GM19328 (cell line): ENCODE measurements around the gene PKNOX2.

ENCODE experiments used
- ATAC-seq: cut with Tn5 transposase; IDR thresholded peaks from one replicate; pipeline ENCODE4 v1.9.1; 2021; ENCODE audit warnings: mild to moderate bottlenecking, moderate library complexity; ENCODE audit not compliant: unreplicated experiment

The PKNOX2 gene

DNA sequence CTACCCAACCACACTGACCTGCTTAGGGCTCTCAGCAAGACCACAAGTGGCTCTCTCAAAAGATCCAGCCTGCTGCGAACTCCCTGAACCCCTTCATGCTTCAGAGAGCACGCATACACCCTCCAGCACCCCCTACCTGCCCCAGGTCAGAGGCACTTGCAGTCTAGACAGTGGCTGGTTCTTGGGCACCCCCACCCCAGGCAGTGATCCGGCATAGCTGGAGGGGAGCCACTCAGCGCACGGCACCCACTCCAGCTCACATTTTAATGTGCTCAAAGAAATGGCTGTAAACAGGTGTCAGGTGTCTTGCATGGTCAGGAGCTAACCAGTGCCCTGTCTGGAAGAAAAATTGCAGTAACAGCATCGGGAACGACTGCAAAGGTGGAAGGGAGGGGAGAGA is 140.8 kb downstream of the PKNOX2 start:
- no peak for ATAC-seq

DNA sequence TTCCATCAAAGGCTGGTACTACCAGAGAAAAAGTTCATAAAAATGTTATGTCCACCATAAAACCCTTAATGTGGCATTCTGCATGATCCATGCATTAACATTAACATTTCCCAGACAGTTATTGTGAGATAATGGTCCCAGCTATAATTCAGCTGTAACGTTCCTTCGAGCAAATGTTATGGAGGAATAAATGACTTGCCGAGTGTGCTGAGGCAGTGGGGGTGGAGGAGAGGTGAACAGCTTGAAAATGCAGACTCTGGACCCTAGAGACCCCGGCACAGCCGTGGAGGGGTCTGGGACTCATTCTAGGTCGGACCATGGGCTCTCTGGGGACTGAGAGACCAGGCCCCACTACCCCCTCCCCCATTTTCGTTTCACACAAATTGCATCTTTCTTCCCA is 141.9 kb downstream of the PKNOX2 start:
- no peak for ATAC-seq

DNA sequence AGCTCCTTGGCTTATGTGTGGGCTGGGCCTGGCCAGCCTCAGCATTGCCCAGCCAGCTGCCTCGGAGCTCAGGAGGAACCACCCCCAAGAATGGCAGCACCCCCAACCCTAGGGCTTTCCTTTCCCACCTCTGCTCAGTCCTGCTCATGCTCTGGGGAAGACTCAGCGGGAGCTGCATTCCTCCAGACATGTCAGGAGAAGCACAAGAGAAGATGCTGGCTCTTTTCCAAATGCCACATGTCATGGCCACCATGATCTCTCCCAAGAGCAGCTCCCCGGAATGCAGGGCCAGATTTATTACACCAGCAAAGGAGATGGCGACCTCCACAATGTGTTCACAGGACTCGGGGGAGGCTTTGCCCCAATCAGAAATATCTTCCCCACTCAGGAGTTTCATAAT is 143.7 kb downstream of the PKNOX2 start:
- no peak for ATAC-seq

DNA sequence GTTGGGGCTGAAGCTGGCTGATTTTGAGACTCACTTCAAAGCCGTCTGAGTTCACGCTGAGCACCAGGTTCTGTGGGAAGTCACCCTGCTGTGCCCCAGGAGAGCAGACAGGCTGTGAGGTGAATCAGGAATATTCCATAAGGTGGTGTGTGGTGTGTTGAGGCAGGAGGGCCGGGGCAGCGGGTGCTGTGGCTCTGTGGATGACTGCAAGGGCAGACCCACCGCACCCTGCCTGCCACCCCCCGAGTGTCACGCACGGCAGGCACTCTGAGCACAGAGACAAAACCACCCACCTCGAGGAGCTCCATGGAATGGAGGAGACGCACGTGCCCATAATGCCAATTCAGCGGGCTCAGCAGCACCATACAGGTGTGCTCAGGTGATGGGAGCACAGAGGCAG is 147.8 kb downstream of the PKNOX2 start:
- ATAC-seq = no peak

DNA sequence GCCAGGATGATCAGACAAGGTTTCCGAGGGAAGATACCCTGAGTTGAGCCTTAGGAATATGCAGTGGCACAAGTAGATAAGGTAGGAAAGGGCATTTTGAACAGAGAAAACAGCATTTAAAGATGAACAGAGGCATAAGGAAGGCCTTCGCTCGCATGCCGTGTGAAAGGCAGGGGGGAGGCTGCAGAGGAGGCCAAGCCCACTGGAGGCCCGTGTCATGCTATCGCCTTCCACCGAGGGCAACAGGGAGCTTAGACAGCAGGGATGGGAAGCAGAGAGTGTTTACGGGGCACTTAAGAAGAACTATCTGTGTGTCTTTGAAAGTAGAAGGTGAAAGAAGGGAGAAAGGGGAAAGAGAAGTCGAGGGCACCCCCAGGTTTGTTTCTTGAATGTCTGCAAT is 148.3 kb downstream of the PKNOX2 start:
- no peak for ATAC-seq

DNA sequence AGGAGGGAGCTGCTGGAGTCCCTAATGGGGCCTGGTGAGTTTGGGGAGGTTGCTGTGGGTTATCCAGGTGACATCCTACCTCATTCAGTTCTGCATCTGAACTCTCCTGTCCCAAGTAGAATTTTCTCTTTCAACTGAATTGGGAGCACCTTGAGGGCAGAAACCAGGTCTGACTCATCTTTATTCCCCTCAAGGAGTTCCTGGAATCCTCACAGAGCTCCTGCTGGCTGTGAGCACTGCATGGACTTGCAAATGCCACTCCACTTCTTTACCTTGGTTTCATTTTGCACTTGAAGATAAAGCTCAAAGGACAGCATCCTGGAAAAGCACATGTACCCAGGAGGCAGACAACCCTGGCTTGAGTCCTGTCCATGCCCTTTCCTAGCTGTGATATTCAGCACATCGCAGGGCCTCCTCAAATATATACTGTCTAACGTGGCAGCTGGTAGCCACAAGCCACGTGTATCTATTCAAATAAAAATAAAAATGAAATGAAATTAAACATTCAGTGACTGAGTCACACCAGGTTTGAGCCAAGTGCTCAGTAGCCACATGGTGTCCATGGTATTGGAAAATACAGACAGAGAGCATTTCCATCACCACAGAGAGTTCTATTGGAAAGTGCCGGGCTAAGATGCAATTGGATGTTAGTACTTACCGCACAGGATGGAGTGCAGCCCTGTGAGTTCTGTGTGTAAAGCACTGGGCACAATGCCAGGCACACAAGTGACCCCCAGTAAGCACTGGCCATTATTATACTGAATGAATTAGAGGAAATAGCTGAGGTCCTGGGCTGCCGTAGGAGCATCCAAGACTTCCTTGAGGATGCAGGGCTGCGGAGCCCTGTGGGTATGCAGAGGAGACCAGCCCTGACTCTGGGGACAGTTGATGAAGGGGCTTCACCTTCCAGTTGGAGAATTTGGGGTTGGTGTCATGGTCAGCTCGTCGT is 149.0 kb downstream of the PKNOX2 start:
- no peak for ATAC-seq

DNA sequence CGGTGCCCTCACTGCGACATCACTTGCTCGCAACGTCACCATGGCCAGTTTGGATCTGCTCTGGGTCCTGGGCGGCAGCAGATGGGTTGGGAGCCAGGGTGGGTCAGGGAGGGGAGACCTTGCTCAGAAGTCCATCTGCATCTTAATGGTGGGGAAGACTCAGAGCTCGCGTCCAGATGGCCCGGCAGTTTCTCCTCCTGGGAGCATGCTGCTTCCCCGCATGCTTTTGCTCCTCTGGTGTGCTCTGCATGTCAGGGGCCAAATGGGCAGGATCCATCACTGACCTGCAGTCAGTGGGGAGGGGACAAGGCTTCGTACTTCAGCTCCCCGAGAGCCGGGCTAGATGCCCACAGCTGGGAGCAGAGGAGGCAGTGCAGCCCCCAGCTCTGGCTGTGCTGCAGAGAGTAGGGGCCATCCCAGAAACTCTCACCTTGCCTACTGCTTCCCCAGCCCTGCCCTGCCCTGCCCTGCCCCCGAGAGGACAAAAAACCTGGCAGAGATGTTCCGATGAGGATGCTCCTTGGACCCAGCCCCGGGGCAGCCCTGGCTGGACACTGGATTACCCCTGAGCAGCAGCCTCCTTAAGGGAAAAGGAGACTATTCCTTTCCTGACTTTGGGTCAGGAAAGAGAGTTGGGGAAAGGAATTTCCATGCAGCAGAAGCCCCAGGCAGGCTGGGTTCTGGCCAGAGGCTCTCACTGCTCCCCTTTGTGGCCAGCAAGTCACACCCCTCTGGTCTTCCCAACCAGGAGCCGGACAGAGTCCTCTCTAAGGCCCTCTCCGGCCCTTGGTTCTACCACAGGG is 149.9 kb downstream of the PKNOX2 start:
- no peak for ATAC-seq

DNA sequence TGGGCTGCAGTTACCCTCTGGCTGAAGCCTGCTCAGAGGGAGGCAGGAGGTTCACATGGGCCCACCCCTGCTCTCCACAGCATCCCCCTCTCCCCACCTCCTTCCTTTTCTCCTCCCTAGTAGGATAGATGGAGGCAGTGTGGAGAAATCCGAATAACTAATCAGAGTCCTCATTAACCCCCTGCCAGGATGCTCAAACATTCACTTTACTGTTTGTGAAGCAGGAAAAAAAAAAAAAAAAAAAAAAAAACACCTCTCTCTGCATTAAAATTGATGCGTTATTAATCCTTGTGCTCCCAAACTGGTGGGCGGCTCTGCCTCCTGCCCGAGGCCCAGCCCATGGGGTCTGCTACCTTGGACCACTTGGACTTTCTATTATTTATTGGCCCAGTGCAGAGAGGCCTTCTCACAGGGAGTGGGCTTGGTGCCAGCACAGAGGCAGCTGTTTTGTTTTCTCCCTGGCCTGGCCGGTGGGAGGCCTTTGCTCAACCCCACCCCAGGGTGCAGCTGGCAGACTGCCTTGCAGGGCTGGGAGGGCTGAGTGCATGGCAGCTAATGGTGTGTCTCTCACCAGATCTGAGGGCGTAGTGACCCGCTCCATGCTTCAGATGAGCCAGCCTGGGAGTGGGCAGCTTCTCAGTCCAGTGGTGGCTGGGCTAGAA is 150.7 kb downstream of the PKNOX2 start:
- ATAC-seq = no peak

DNA sequence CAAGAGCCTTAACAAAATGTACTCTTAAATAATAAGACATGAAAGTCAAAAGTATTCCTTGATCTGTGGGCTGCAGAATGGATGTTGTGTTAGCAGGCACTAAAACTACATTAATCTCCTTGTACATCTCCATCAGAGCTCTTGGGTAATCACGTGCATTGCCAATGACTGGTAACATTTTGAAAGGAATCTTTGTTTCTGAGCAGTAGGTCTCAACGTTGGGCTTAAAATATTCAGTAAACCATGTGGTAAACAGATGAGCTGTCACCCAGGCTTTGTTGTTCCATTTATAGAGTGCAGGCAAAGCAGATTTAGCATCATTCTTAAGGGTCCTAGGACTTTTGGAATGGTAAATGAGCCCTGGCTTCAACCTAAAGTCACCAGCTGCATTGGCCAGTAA is 152.9 kb downstream of the PKNOX2 start:
- no peak for ATAC-seq

DNA sequence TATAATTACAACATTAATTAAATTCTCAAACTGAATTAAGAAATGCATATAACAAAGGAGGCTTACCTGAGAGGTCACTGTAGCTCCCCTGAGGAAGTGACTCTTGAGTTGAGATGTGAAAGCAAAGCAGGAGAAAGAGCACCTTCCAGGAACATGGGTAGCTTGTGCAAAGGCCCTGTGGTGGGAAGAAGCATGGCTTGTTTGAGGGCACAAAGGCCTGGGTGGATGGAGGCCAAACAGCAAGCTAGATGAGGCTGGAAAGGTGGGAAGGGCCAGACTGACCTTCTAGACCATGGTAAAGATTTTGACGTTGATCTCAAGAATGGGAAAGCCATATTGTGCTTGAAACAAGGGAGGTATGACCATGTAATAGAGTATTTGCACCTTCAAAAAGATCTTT is 155.1 kb downstream of the PKNOX2 start:
- no peak for ATAC-seq

DNA sequence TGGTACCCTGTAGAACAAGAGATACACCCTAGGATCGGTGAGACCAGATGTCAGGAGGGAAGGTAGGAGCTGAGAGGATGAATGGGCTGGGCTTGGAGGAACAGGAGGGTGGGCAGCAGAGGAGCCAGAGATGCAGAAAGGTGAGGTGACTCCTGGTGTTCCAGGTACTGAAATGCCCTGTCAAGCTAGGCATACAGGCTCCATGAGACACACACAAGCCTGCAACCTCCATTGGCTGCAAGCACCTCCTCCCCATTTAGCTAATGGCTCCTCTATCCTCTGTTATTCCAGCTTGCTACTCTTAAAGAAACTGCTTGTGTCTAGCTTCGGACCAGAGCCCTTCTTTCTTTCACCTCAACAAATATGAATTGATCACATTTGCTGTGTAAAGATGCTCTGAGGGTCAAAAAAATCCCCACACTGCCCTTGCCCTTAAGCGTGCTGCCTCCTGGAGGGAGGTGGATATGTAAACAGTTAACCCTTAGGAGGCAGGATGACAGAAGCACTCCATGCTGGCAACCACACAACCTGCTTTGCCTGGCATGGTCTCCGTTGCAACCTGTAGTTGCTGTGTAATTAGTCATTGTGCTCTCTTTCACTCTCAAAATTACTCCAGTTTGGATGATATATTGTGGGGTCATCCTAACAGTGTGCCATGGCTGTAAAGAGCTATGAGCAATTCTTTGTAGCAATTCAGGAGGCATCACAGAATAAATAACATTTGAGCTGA is 156.0 kb downstream of the PKNOX2 start:
- ATAC-seq = no peak

DNA sequence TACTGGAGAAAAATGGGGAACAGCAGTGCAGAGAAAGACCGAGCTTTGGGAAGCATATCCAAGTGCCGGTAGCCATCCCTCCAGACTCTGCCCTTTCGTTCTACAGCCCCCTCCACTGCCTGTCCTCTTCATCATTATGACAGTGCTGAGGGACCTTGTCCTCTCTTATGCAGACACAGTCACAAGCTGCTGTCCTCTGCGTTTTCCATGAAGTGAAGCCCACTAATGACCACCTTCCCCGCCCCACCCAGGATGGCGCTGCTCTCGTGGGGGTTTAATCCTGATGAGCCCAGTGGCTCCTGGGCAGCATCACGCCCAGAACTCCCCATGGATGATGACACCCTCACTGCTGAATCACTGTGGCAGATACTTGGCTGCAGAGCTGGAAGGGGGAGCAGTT is 157.7 kb downstream of the PKNOX2 start:
- no peak for ATAC-seq

DNA sequence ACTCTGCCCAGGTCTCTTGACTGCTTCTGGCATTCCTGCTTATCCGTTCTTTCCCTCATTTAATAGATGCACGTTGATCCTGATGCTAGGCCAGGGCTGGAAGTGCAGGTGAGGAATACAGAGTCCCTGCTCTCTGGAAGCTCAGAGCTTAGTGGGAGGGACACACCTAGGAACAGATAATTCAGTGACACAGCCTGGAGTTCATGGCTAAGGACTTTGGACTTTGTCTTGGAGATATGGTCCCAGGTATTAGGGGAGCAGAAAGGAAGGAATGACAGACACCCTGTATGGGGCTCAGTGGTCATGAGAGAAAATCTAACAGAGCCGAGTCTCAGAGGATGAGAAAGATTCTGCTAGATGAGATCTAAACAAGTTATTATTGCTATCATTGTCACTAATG is 160.6 kb downstream of the PKNOX2 start:
- no peak for ATAC-seq

DNA sequence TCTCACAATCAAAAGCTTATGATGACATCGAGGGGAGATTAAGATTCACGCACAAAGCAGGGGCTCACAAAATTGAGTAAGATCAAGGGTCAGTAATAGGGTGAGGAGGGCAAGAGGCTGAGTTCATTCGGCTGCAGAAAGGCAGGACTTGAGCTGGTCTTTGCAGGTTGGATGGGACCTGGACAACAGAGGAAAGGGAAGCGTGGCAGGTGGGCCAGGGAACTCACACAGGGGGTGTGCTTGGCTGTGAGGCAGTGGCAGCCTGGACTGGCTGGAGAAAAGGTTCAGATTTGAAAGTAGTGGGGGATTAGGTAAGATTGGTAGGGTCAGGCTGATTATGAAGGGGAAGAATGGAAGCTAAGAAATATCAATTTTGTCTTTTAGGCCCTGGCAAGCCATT is 161.6 kb downstream of the PKNOX2 start:
- ATAC-seq = no peak

DNA sequence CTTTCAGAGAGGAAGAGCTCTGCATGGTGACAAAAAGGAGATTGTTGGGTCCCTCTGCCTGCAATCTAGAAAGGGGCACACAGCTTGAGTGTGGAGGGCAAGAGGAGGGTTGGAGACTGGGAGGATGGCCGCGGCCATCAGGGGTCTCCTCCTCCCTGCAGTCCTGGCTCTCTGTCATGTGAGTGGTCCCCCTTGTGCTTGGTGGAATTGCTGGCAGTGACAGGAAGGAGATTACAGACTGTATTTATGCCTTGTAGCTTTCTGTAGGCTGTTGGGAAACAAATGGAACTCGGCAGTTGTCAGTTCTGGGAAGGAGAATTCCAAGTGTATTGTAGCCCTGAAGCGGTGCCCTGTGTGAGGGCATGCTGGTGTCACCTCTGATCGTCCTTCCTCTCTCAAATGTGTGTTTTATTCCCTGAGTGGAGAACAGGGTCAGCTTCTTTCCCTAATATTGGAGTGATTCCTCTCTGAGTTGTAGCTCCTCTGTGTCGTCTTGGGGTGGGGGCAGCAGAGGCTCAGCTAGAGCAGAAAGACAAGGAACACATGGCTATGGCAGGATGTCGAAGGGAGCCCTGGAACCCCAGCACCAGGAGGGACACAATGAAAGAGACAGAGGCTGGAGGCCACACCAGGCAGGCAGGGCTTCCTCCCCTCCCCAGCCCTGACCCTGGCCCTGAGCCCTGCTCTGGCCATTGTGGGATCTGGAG is 163.1 kb downstream of the PKNOX2 start:
- ATAC-seq = no peak

DNA sequence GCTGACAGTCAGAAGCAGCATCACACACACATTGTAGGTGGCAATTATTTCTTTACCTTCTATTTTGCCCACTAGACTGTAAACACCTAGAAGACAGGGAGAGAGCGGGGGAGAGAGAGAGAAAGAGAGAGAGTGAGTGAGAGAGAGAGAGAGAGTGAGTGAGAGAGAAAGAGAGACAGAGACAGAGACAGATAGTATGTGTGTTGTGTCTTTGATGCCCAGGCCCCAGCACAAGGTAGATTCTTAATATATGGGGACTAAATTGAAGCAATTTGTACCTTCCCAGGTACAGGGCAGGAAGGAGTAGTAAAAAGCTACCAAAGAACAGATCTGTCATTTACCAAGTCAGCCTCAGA is 163.7 kb downstream of the PKNOX2 start:
- ATAC-seq = no peak

DNA sequence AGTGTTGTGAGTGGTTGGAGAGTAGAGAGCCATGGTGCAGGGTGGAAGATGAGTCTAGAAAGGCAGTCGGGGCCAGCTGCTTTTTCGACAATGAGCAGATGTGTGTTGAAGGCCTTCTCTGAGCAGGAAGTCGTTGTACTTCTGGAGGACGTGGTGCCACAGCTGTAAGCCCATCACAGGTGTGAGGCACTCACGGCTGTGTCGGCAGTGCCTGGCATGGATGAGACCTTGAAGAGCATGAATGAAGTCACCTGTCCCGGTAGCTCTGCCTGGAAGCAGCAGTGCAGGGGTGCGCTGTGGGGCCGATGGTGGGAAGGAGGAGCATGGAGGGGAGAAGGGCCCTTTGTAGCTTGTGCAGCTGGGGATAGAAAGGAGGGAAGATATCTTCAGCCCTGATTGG is 165.2 kb downstream of the PKNOX2 start:
- no peak for ATAC-seq

DNA sequence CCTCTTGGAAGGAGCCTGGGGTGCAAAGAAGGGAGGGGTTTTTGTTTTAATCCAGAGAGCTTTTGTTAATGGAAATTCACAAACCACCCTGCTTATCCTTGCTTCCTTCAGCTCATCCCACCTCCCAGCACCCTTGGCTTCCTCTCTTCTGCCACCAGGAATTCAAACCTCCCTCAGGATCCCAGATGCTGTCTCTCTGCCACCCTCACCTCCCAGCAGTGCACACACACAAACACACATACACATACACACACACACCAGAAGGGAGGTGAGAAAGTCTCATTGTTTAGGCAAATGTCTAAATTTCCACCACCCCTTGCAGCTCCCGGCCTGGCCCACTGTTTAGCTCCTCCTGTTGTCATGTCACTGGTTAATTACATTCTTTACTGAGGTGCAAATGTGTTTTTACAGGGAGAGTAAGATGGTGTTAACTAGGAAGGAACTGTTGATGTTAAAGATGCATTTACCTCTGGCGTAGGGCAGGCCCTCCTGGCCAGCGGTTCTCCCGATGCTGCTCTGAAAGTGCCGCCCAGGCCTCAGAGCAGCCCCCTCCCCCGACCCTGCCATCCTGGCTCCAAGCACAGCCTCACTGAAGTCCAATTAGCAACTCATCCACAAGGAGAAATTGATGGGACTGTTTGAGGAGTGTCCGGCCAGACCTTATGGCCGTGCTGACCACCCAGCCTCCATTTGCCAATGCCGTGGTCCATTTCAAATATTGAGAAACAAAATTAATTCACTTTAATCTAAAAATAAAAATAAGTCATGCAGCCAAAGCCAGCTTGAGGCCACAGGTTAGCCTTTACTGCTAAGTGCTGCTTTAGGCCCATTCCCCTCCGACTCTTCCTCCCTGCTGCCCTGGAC is 166.1 kb downstream of the PKNOX2 start:
- no peak for ATAC-seq

DNA sequence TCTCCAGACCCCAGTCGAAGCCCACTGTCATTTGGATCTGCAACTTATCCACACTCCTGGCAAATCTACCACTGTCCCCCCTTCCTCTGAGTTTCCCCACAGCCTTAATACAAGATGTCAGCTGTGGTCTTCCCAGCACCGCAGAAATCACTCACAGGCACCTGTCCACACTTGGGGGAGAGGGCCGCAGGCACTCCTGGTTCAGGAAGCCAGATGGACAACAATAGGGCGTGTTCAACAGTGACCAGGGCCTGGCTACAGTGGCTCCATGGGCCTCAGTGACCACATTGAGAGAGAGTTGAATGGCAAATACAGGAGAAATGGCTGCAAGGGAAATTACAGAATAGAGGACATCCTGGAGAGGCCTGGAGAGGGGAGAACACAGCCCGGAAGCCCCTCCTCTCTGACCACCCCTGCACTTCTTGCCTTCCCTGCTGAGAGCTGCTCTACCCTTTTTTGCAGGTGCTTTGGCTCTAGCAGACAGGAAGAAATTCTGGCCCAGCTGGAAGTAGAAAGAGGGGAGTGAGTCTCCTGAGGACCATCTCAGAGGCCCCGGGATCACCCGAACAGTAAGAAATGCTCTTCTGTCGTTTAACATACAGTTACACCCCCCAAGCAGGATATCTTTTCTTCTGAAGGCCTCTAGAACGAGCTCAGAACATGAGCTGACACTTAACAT is 166.9 kb downstream of the PKNOX2 start:
- ATAC-seq = no peak
